AG10803 (cell line): ENCODE data around the gene SF3B3.

ENCODE experiments used
- DNase-seq: peaks from one replicate; pipeline ENCODE4 v3.0.0; 2010; ENCODE audit warnings: low read depth
- H3K4me3 ChIP-seq: 2 replicates; pipeline ENCODE4 v1.5.1; 2011; ENCODE audit warnings: mild to moderate bottlenecking, low read length, control low read depth
- TF ChIP-seq, protein P1 (sequence below): conservative IDR thresholded peaks from 2 replicates; pipeline ENCODE4 v1.5.1; 2011; ENCODE audit warnings: mild to moderate bottlenecking, low read length, control low read depth, inconsistent platforms

The SF3B3 gene

GRCh38 chr16:70493802-70494201 is 29.8 kb upstream of the SF3B3 start:
- no peak overlapping the region for H3K4me3 ChIP-seq
- TF ChIP-seq, protein P1, sequence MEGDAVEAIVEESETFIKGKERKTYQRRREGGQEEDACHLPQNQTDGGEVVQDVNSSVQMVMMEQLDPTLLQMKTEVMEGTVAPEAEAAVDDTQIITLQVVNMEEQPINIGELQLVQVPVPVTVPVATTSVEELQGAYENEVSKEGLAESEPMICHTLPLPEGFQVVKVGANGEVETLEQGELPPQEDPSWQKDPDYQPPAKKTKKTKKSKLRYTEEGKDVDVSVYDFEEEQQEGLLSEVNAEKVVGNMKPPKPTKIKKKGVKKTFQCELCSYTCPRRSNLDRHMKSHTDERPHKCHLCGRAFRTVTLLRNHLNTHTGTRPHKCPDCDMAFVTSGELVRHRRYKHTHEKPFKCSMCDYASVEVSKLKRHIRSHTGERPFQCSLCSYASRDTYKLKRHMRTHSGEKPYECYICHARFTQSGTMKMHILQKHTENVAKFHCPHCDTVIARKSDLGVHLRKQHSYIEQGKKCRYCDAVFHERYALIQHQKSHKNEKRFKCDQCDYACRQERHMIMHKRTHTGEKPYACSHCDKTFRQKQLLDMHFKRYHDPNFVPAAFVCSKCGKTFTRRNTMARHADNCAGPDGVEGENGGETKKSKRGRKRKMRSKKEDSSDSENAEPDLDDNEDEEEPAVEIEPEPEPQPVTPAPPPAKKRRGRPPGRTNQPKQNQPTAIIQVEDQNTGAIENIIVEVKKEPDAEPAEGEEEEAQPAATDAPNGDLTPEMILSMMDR, result no peak

GRCh38 chr16:70494202-70494770 is 29.3 kb upstream of the SF3B3 start:
- TF ChIP-seq, protein P1, result no peak
- DNase-seq, result no peak
- no peak overlapping the region for H3K4me3 ChIP-seq

More at GRCh38 chr16:70493802-70494201, 29.8 kb upstream of the SF3B3 start:
- no peak for DNase-seq

- no peak for DNase-seq
- no peak overlapping the region for H3K4me3 ChIP-seq
- TF ChIP-seq, protein P1, result no peak
Observed at GRCh38 chr16:70494777-70495176, 28.8 kb upstream of the SF3B3 start.

- TF ChIP-seq, protein P1, result no peak
- no peak overlapping the region for H3K4me3 ChIP-seq
- no peak for DNase-seq
Observed at GRCh38 chr16:70495425-70496182, 28.0 kb upstream of the SF3B3 start.

DNA sequence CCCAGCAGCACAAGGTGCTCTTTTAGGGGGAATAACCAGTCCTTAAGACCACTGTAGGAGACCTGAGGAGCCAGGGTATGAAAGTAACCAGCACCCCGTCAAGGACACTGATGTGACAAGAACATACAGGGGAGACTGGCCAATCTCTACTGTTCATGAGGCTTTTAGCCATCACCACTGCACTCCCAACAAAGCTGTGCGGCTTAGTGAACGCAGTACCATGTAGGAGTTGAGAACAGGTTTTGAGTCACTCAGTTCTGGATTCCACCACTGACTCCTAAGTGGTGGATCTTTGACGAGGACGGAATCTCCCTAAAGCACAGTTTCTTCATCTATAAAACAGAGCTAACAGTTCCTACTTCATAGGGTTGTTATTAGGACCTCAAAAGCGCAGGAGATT is 27.1 kb upstream of the SF3B3 start:
- TF ChIP-seq, protein P1, result no peak
- DNase-seq, result no peak
- no peak overlapping the region for H3K4me3 ChIP-seq

- no peak overlapping the region for H3K4me3 ChIP-seq
- TF ChIP-seq, protein P1, result no peak
- DNase-seq, result no peak
Observed at GRCh38 chr16:70508752-70509151, 14.9 kb upstream of the SF3B3 start.

DNA sequence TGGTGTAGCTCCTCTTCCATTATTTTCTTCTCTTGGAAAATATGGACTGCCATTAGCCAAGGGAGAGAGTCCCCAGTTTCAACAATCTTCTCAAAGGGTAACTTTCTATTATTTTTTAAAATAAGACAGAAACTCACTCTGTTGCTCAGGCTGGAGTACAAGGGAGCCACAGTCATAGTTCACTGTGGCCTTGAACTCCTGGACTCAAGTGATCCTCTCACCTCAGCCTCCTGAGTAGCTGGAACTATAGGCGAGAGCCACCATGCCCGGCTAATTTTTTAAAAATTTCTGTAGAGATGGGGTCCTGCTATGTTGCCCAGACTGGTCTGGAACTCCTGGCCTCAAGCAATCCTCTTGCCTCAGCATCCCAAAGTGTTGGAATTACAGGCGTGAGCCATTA is 13.4 kb upstream of the SF3B3 start:
- TF ChIP-seq, protein P1, result no peak
- no peak for DNase-seq
- no peak overlapping the region for H3K4me3 ChIP-seq
